ENCODE results near the gene SPNS3. TPM values are rescaled to one million over a fixed set of nuclear protein-coding genes. Genes with fewer than 3 reads are reported as not detected.

The SPNS3 gene
- total RNA-seq, 4 donors from 2014 or later = not detected

- Histone ChIP-seq H3K4me3 (no peak overlapping the region), H3K4me1 (no peaks in the 10 kb centered on the region), H3K9me3 (no peaks in the 10 kb centered on the region), H3K27me3 (peaks cover 8% of the 10 kb centered on the region), H3K36me3 (no peaks in the 10 kb centered on the region), H3K27ac (no peak overlapping the region)
- ATAC-seq = no peak
- no peak for TF ChIP-seq POLR2A (IDR thresholded peaks at IDR 0.05)
- TF ChIP-seq POLR2AphosphoS5 (IDR thresholded peaks at IDR 0.05) = no peak
- no peak for TF ChIP-seq EP300 (IDR thresholded peaks at IDR 0.05)
- 68 to 86% methylated on average over 4 to 6 of the region's 14 CpGs for WGBS, 2 donors (ENCODE audit: low coverage in 1 of 2)
Observed at GRCh38 chr17:4450710-4451316, 17.1 kb downstream of the SPNS3 start.

- WGBS, 2 donors (ENCODE audit: low coverage in 1 of 2) = 75 to 92% methylated on average over 4 to 7 of the region's 9 CpGs
- ATAC-seq = no peak
- peaks cover 8% of the 10 kb centered on the region for H3K27me3 ChIP-seq
Observed at GRCh38 chr17:4453812-4454591, 20.3 kb downstream of the SPNS3 start.

DNA sequence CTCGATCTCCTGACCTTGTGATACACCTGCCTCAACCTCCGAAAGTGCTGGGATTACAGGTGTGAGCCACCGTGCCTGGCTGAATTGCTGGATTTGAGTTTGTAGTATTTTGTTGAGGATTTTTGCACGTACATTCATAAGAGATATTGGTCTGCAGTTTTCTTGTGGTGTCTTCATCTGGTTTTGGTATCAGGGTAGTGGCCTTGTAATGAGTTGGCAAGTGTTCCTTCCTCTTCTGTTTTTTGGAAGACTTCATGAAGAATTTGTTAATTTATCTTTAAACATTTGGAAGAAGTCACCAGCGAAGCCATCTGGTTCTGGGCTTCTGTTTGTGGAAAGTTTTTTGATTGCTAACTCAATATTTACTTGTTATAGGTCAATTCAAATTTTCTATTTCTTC is 26.9 kb downstream of the SPNS3 start:
- H3K36me3 ChIP-seq = no peaks in the 10 kb centered on the region
- no peak for ATAC-seq
- H3K4me1 ChIP-seq = no peaks in the 10 kb centered on the region
- peaks cover 0 to 21% (median 0%) of the 10 kb centered on the region in 3 donors for H3K9me3 ChIP-seq
- no peaks in the 10 kb centered on the region for H3K27me3 ChIP-seq
- TF ChIP-seq EP300 (IDR thresholded peaks at IDR 0.05) = no peak
- TF ChIP-seq POLR2AphosphoS5 (IDR thresholded peaks at IDR 0.05) = no peak
- no peak for TF ChIP-seq POLR2A (IDR thresholded peaks at IDR 0.05)
- no peak overlapping the region for H3K4me3 ChIP-seq
- H3K27ac ChIP-seq = no peak overlapping the region
- 76 to 77% methylated on average over 3 to 4 of the region's 5 CpGs for WGBS, 2 donors (ENCODE audit: low coverage in 1 of 2)

More at GRCh38 chr17:4453812-4454591, 20.3 kb downstream of the SPNS3 start:
- H3K36me3 ChIP-seq = no peaks in the 10 kb centered on the region
- H3K4me3 ChIP-seq = no peak overlapping the region
- H3K9me3 ChIP-seq = no peaks in the 10 kb centered on the region
- no peaks in the 10 kb centered on the region for H3K4me1 ChIP-seq
- no peak overlapping the region for H3K27ac ChIP-seq
- TF ChIP-seq POLR2AphosphoS5 (IDR thresholded peaks at IDR 0.05) = no peak
- no peak for TF ChIP-seq CTCF (IDR thresholded peaks at IDR 0.05)
- TF ChIP-seq POLR2A (IDR thresholded peaks at IDR 0.05) = no peak
- no peak for TF ChIP-seq EP300 (IDR thresholded peaks at IDR 0.05)

DNA sequence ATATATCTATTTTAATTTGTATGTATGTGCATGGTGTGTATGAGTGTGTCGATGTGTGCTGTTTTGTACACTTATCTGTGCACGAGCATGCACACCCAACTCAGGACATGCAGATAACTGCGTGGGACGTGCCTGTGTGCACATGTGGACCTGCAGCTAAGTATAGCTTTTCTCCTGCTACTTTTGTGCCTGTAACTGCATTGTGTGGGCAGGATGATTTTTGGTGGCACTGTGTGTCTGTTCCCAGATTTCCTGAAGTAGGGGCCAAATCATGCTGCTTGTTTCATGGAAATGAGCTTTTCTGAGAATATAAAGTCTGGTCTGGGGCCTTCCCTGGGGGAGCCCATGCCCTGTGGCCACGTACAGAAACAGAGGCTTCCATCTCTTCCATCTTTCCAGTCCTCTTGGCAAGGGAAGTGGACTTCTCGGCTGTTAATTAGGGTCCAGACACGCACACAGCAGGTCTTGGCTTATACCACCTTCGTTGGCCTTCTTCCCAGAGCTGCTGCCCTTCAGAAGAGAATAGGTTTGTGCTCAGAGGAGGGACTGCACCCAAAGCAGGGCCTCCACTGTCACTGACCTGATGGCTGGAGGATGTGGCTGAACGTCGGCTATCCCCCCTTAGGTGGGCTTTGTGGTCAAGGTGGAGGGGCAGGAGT is 30.2 kb downstream of the SPNS3 start:
- Histone ChIP-seq H3K4me1 (no peaks in the 10 kb centered on the region), H3K27ac (no peak overlapping the region), H3K27me3 (no peaks in the 10 kb centered on the region), H3K4me3 (no peak overlapping the region), H3K36me3 (no peaks in the 10 kb centered on the region), H3K9me3 (peaks cover 0 to 21% (median 0%) of the 10 kb centered on the region in 3 donors)
- TF ChIP-seq EP300 (IDR thresholded peaks at IDR 0.05) (no peak), POLR2A (IDR thresholded peaks at IDR 0.05) (no peak), CTCF (IDR thresholded peaks at IDR 0.05) (no peak), POLR2AphosphoS5 (IDR thresholded peaks at IDR 0.05) (no peak)
- 60 to 71% methylated on average over 1 to 5 of the region's 10 CpGs for WGBS, 2 donors (ENCODE audit: low coverage in 1 of 2)
- no peak for ATAC-seq

- no peaks in the 10 kb centered on the region for H3K27me3 ChIP-seq
- no peak overlapping the region for H3K4me3 ChIP-seq
- H3K4me1 ChIP-seq = no peaks in the 10 kb centered on the region
- H3K36me3 ChIP-seq = no peaks in the 10 kb centered on the region
- no peak for TF ChIP-seq POLR2A (IDR thresholded peaks at IDR 0.05)
- no peak for TF ChIP-seq CTCF (IDR thresholded peaks at IDR 0.05)
- no peak for TF ChIP-seq POLR2AphosphoS5 (IDR thresholded peaks at IDR 0.05)
- TF ChIP-seq EP300 (IDR thresholded peaks at IDR 0.05) = no peak
- no peak for ATAC-seq
- 100% methylated on average over 2 to 3 of the region's 8 CpGs for WGBS, 2 donors (ENCODE audit: low coverage in 1 of 2)
- peaks cover 0 to 6% (median 0%) of the 10 kb centered on the region in 3 donors for H3K9me3 ChIP-seq
- H3K27ac ChIP-seq = no peak overlapping the region
Observed at GRCh38 chr17:4465786-4466185, 32.0 kb downstream of the SPNS3 start.

Measured in gastroesophageal sphincter (tissue), 4 donors.